ENCODE measurements around the gene NAA15. TPM values are rescaled to one million over a fixed set of nuclear protein-coding genes. Genes with fewer than 3 reads are reported as not detected.

Gene NAA15
- polyA plus RNA-seq, 1 of the 3 experiments (the other 2 are of a cell fraction) = 7.1 TPM

DNA sequence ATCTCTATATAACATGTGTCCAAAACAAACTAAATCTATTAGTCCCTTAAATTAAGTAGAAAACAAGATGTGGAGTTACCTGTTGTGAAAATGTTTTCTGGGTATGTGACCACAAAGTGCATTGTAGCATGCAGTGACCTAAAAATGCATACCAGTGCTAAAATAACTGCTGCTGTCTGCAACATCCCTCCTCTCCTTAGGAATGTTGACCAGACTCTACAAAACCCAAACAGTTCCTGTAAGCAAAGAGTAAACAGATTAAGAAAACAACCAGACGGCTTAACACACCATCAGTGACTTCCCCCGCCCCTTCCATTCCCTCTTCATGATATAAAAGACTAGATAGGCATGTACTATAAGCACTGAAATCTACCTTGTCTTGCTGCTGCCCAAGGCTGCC, 136.8 kb downstream of the NAA15 start:
- CTCF ChIA-PET = interaction anchor here (0.5 to 0.8 kb wide), 2 partner anchors 22 to 876 kb away, joined by 3 read pairs; no protein-coding TSS in a partner anchor
- no peak for DNase-seq
- H3K79me2 ChIP-seq (ENCODE audit: insufficient read depth) = no peaks in the 10 kb centered on the region
- H3K36me3 ChIP-seq (replicated peaks in 1 of 2; ENCODE audit: control insufficient read depth in 1 of 2, insufficient read depth in 2 of 2, low read length in 1 of 2) = peaks cover 0 to 17% of the 10 kb centered on the region in 2 experiments
- peaks cover 16% of the 10 kb centered on the region for H3K9me3 ChIP-seq
- no peak for TF ChIP-seq FOXJ3 (CRISPR knock-in tag; IDR thresholded peaks at IDR 0.05)
- TF ChIP-seq CHD2 (IDR thresholded peaks at IDR 0.05; ENCODE audit: low read length, partially characterized antibody) = no peak
- TF ChIP-seq MXI1 (IDR thresholded peaks at IDR 0.05; ENCODE audit: low read depth, low read length) = no peak
- TF ChIP-seq SIN3A (IDR thresholded peaks at IDR 0.05; ENCODE audit: borderline replicate concordance, low read depth, low read length) = no peak
- no peak for TF ChIP-seq RFX5 (IDR thresholded peaks at IDR 0.05; ENCODE audit: low read length)
- TF ChIP-seq, protein P1, sequence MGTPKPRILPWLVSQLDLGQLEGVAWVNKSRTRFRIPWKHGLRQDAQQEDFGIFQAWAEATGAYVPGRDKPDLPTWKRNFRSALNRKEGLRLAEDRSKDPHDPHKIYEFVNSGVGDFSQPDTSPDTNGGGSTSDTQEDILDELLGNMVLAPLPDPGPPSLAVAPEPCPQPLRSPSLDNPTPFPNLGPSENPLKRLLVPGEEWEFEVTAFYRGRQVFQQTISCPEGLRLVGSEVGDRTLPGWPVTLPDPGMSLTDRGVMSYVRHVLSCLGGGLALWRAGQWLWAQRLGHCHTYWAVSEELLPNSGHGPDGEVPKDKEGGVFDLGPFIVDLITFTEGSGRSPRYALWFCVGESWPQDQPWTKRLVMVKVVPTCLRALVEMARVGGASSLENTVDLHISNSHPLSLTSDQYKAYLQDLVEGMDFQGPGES (IDR thresholded peaks at IDR 0.05; ENCODE audit: low read depth, low read length) = no peak
- no peak for TF ChIP-seq TAF1 (IDR thresholded peaks at IDR 0.05; ENCODE audit: borderline replicate concordance, low read depth, low read length)
- TF ChIP-seq ELF1 (IDR thresholded peaks at IDR 0.05) = no peak
- TF ChIP-seq, protein P2, sequence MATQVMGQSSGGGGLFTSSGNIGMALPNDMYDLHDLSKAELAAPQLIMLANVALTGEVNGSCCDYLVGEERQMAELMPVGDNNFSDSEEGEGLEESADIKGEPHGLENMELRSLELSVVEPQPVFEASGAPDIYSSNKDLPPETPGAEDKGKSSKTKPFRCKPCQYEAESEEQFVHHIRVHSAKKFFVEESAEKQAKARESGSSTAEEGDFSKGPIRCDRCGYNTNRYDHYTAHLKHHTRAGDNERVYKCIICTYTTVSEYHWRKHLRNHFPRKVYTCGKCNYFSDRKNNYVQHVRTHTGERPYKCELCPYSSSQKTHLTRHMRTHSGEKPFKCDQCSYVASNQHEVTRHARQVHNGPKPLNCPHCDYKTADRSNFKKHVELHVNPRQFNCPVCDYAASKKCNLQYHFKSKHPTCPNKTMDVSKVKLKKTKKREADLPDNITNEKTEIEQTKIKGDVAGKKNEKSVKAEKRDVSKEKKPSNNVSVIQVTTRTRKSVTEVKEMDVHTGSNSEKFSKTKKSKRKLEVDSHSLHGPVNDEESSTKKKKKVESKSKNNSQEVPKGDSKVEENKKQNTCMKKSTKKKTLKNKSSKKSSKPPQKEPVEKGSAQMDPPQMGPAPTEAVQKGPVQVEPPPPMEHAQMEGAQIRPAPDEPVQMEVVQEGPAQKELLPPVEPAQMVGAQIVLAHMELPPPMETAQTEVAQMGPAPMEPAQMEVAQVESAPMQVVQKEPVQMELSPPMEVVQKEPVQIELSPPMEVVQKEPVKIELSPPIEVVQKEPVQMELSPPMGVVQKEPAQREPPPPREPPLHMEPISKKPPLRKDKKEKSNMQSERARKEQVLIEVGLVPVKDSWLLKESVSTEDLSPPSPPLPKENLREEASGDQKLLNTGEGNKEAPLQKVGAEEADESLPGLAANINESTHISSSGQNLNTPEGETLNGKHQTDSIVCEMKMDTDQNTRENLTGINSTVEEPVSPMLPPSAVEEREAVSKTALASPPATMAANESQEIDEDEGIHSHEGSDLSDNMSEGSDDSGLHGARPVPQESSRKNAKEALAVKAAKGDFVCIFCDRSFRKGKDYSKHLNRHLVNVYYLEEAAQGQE (IDR thresholded peaks at IDR 0.05; ENCODE audit: low read depth, low read length) = no peak
- no peak for TF ChIP-seq TCF12 (IDR thresholded peaks at IDR 0.05)
- no peak for TF ChIP-seq POLR2AphosphoS5 (IDR thresholded peaks at IDR 0.05; ENCODE audit: low read depth, low read length)
- no peak for TF ChIP-seq JUND (IDR thresholded peaks at IDR 0.05)
- no peak for TF ChIP-seq YY1 (IDR thresholded peaks at IDR 0.05; ENCODE audit: low read depth)
- no peak for TF ChIP-seq EZH2phosphoT487 (IDR thresholded peaks at IDR 0.05; ENCODE audit: borderline replicate concordance, low read depth)
- TF ChIP-seq, protein P3, sequence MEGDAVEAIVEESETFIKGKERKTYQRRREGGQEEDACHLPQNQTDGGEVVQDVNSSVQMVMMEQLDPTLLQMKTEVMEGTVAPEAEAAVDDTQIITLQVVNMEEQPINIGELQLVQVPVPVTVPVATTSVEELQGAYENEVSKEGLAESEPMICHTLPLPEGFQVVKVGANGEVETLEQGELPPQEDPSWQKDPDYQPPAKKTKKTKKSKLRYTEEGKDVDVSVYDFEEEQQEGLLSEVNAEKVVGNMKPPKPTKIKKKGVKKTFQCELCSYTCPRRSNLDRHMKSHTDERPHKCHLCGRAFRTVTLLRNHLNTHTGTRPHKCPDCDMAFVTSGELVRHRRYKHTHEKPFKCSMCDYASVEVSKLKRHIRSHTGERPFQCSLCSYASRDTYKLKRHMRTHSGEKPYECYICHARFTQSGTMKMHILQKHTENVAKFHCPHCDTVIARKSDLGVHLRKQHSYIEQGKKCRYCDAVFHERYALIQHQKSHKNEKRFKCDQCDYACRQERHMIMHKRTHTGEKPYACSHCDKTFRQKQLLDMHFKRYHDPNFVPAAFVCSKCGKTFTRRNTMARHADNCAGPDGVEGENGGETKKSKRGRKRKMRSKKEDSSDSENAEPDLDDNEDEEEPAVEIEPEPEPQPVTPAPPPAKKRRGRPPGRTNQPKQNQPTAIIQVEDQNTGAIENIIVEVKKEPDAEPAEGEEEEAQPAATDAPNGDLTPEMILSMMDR (IDR thresholded peaks at IDR 0.05) = no peak
- H3K4me2 ChIP-seq = no peak overlapping the region
- WGBS (ENCODE audit: low lambda C conversion rate) = 100% methylated on average over 2 of the region's 2 CpGs
- H3F3A ChIP-seq (replicated peaks; ENCODE audit: insufficient read depth) = no peaks in the 10 kb centered on the region
- H4K20me1 ChIP-seq (ENCODE audit: insufficient read depth) = no peaks in the 10 kb centered on the region
- H3K4me3 ChIP-seq (ENCODE audit: low read depth in 2 of 2, low read length in 1 of 2) = no peak overlapping the region; a peak in 1 of 4 replicates
- no peak overlapping the region for H3K9ac ChIP-seq
- no peaks in the 10 kb centered on the region for H3K27me3 ChIP-seq (ENCODE audit: insufficient read depth)
- H3K9me2 ChIP-seq = no peaks in the 10 kb centered on the region
- no peak overlapping the region for H3K27ac ChIP-seq (ENCODE audit: low read depth in 2 of 2, low read length in 1 of 2)
- H3K4me1 ChIP-seq (ENCODE audit: control insufficient read depth in 1 of 2, insufficient read depth in 2 of 2, low read depth in 1 of 2, low read length in 1 of 2) = no peaks in the 10 kb centered on the region
- no peak overlapping the region for H2AFZ ChIP-seq (ENCODE audit: low read depth)
- POLR2A ChIA-PET = no interaction called here

All from SK-N-SH (cell line).